HCT116 (cell line): Measurements from ENCODE around the gene GPR142. TPM values are rescaled to one million over a fixed set of nuclear protein-coding genes. Genes with fewer than 3 reads are reported as not detected.

Experiments
- ATAC-seq: fragments of 200-7000 bp; cut with Tn5 transposase; 2 replicates; pipeline ENCODE4 v1.9.1; 2020; ENCODE audit warnings: mild to moderate bottlenecking, moderate library complexity
- BruUV-seq: library from RNA; stranded (reverse); fragments of 400-500 nt; replicated peaks from 2 replicates; lab custom pipeline; 2021; lab: Mats Ljungman, UMichigan
- CTCF ChIA-PET: fragments of 300-600 bp; sonication (Branson Sonifier 250); formaldehyde crosslinking; loops from one replicate; lab custom pipeline; 2021; ENCODE audit warnings: antibody characterized with exemption; lab: Charles Lee
- POLR2A ChIA-PET: fragments of 300-600, 350-600 bp; sonication (Branson Sonifier 250); formaldehyde crosslinking; loops from one replicate; lab custom pipeline; 2021; ENCODE audit warnings: antibody characterized with exemption; lab: Charles Lee
- RAD21 ChIA-PET, 2 experiments: fragments of 300-600 bp; sonication (Branson Sonifier 250); formaldehyde crosslinking; loops; one replicate each; lab custom pipeline; 2023; ENCODE audit warnings: low total read pairs in 2 of 2; ENCODE audit not compliant: uncharacterized antibody in 2 of 2, unreplicated experiment in 2 of 2, low non-redundant PET in 1 of 2; lab: Charles Lee
- DNase-seq: peaks from one replicate; pipeline ENCODE4 v3.0.0-alpha.2; 2010; ENCODE audit warnings: low read depth, low spot score
- H2AFZ ChIP-seq: fragments of 200-600 bp; shearing (Covaris generic), sonication (generic); 2 replicates; pipeline ENCODE4 v1.6.1; 2017; ENCODE audit warnings: low read depth, mixed run types, mixed read lengths, antibody characterized with exemption, low read length; ENCODE audit not compliant: poor library complexity, severe bottlenecking
- H3K27ac ChIP-seq: 2 replicates; pipeline ENCODE4 v1.5.1; 2012; ENCODE audit warnings: low read depth, low read length
- H3K27me3 ChIP-seq: fragments of 200-600 bp; sonication (generic); 2 replicates; pipeline ENCODE4 v1.6.1; 2016; ENCODE audit warnings: mixed run types, low read length, mixed read lengths; ENCODE audit not compliant: insufficient read depth
- H3K36me3 ChIP-seq, 2 experiments: fragments of 200-500 bp in 1 of 2; fragments of 200-600 bp in 1 of 2; sonication (Bioruptor generic) in 1 of 2; sonication (generic) in 1 of 2; 2 replicates each; pipeline versions ENCODE4 v1.5.1 to v1.6.1; 2014 to 2016; ENCODE audit warnings: low read length in 2 of 2, inconsistent platforms in 1 of 2, mixed read lengths in 1 of 2, mixed run types in 1 of 2; ENCODE audit not compliant: insufficient read depth in 2 of 2, control insufficient read depth in 1 of 2
- H3K4me1 ChIP-seq, 2 experiments: fragments of 200-600 bp in 1 of 2; sonication (generic) in 1 of 2; 2 replicates each; pipeline versions ENCODE4 v1.5.1 to v1.6.1; 2012 to 2017; ENCODE audit warnings: low read length in 2 of 2, inconsistent platforms in 1 of 2, mild to moderate bottlenecking in 1 of 2, mixed read lengths in 1 of 2, mixed run types in 1 of 2, moderate library complexity in 1 of 2; ENCODE audit not compliant: insufficient read depth in 2 of 2, control insufficient read depth in 1 of 2
- H3K4me2 ChIP-seq: fragments of 200-600 bp; sonication (generic); 2 replicates; pipeline ENCODE4 v1.6.1; 2017; ENCODE audit warnings: mixed run types, low read length, mixed read lengths
- H3K4me3 ChIP-seq, 2 experiments: fragments of 200-600 bp in 1 of 2; sonication (generic) in 1 of 2; replicated peaks in 1 of 2; 2 replicates each; pipeline ENCODE4 v1.5.1; 2011 to 2016; ENCODE audit warnings: low read length in 2 of 2, control low read depth in 1 of 2, low read depth in 1 of 2, mild to moderate bottlenecking in 1 of 2, mixed read lengths in 1 of 2, mixed run types in 1 of 2
- H3K79me2 ChIP-seq: fragments of 200-600 bp; sonication (generic); 2 replicates; pipeline ENCODE4 v1.6.1; 2017; ENCODE audit warnings: mild to moderate bottlenecking, mixed run types, low read length, moderate library complexity, mixed read lengths; ENCODE audit not compliant: insufficient read depth
- H3K9ac ChIP-seq: fragments of 200-600 bp; sonication (generic); 2 replicates; pipeline ENCODE4 v1.6.1; 2016; ENCODE audit warnings: low read length, mixed read lengths
- H3K9me2 ChIP-seq: fragments of 200-600 bp; sonication (generic), shearing (Covaris generic); 2 replicates; pipeline ENCODE4 v1.6.1; 2017; ENCODE audit warnings: mixed run types, mild to moderate bottlenecking, moderate library complexity; ENCODE audit not compliant: insufficient read depth
- H3K9me3 ChIP-seq, 2 experiments: fragments of 200-500 bp in 1 of 2; fragments of 200-600 bp in 1 of 2; sonication (Bioruptor generic) in 1 of 2; sonication (generic) in 1 of 2; 2 replicates each; pipeline ENCODE4 v1.6.1; 2014 to 2017; ENCODE audit warnings: low read length in 2 of 2, mixed read lengths in 2 of 2, inconsistent platforms in 1 of 2, low read depth in 1 of 2, mild to moderate bottlenecking in 1 of 2, mixed run types in 1 of 2, moderate library complexity in 1 of 2; ENCODE audit not compliant: control insufficient read depth in 1 of 2, insufficient read depth in 1 of 2
- H4K20me1 ChIP-seq: fragments of 200-600 bp; sonication (generic), shearing (Covaris generic); 2 replicates; pipeline ENCODE4 v1.6.1; 2017; ENCODE audit warnings: mixed run types, mild to moderate bottlenecking, moderate library complexity; ENCODE audit not compliant: insufficient read depth
- ATF3 ChIP-seq: IDR thresholded peaks from 2 replicates; pipeline ENCODE4 v1.6.1; 2012
- CTCF ChIP-seq, 3 experiments: fragments of 200-600 bp in 1 of 3; sonication (generic) in 1 of 3; IDR thresholded peaks in 2 of 3; conservative IDR thresholded peaks in 1 of 3; 2 replicates each; pipeline ENCODE4 v1.5.1; 2012 to 2017; ENCODE audit warnings: low read depth in 2 of 3, low read length in 2 of 3, antibody characterized with exemption in 1 of 3, borderline replicate concordance in 1 of 3, control low read depth in 1 of 3, mild to moderate bottlenecking in 1 of 3, mixed read lengths in 1 of 3, mixed run types in 1 of 3, moderate library complexity in 1 of 3; ENCODE audit not compliant: insufficient read depth in 1 of 3
- EZH2phosphoT487 ChIP-seq: fragments of 200-600 bp; IDR thresholded peaks from 2 replicates; pipeline ENCODE4 v1.6.1; 2018; ENCODE audit warnings: antibody characterized with exemption, borderline replicate concordance
- FOSL1 ChIP-seq: IDR thresholded peaks from 2 replicates; pipeline ENCODE4 v1.6.1; 2012; ENCODE audit warnings: low read depth
- JUND ChIP-seq: IDR thresholded peaks from 2 replicates; pipeline ENCODE4 v1.6.1; 2012
- POLR2A ChIP-seq: IDR thresholded peaks from 2 replicates; pipeline ENCODE4 v1.7.0; 2011; ENCODE audit warnings: borderline replicate concordance; ENCODE audit not compliant: insufficient read depth, insufficient read length; ENCODE audit errors: extremely low read depth
- RAD21 ChIP-seq: IDR thresholded peaks from 2 replicates; pipeline ENCODE4 v1.6.1; 2012; ENCODE audit warnings: low read depth, mild to moderate bottlenecking
- REST ChIP-seq: IDR thresholded peaks from 2 replicates; pipeline ENCODE4 v1.6.1; 2012; ENCODE audit warnings: low read depth
- YY1 ChIP-seq: IDR thresholded peaks from 2 replicates; pipeline ENCODE4 v1.6.1; 2011; ENCODE audit warnings: low read length, low read depth, moderate library complexity, mild to moderate bottlenecking; ENCODE audit not compliant: insufficient replicate concordance; ENCODE audit errors: extremely low read depth
- ZNF274 ChIP-seq: fragments of 200-500 bp; sonication (Bioruptor generic); IDR thresholded peaks from 2 replicates; pipeline ENCODE4 v1.6.1; 2014; ENCODE audit warnings: mild to moderate bottlenecking, low read depth, low read length, inconsistent platforms
- intact Hi-C: fragments of 100-400 bp; cut with micrococcal nuclease; formaldehyde crosslinking; loops from 2 replicates; pipeline ENCODE4 v1.10.0; 2022
- total RNA-seq: library from RNA; stranded (reverse); gene quantifications from one replicate; pipeline ENCODE4 v1.2.1, GENCODE V29; 2021; ENCODE audit not compliant: unreplicated experiment

The GPR142 gene
- total RNA-seq, 1 experiment from 2014 or later: not detected

GRCh38 chr17:74374858-74375257 is 7.6 kb downstream of the GPR142 start:
- no peaks in the 10 kb centered on the region for H3K36me3 ChIP-seq
- no peak overlapping the region for H3K4me2 ChIP-seq
- H3K9ac ChIP-seq: no peak overlapping the region
- peaks cover 5 to 8% of the 10 kb centered on the region in 2 experiments for H3K4me1 ChIP-seq
- H2AFZ ChIP-seq: no peak overlapping the region
- ATAC-seq (no peak), DNase-seq (no peak)
- no peaks in the 10 kb centered on the region for H3K9me2 ChIP-seq
- H4K20me1 ChIP-seq: no peaks in the 10 kb centered on the region
- ChIA-PET CTCF (no interaction called here), RAD21 (no interaction called here), POLR2A (no interaction called here)
- no peaks in the 10 kb centered on the region for H3K9me3 ChIP-seq
- H3K4me3 ChIP-seq: no peak overlapping the region
- no TSS peak for BruUV-seq
- H3K79me2 ChIP-seq: no peaks in the 10 kb centered on the region
- intact Hi-C loops: no loop called here
- TF ChIP-seq YY1 (no peak), FOSL1 (no peak), RAD21 (no peak), EZH2phosphoT487 (no peak), ATF3 (no peak), JUND (no peak), CTCF (IDR thresholded peaks at IDR 0.05 in 2 of 3, conservative IDR thresholded peaks at IDR 0.05 in 1 of 3; ENCODE audit: borderline replicate concordance in 1 of 3, insufficient read depth in 1 of 3, low read depth in 2 of 3, low read length in 2 of 3) (no peak), ZNF274 (no peak), REST (no peak), POLR2A (no peak)
- no peak overlapping the region for H3K27ac ChIP-seq
- peaks cover 14% of the 10 kb centered on the region; the same call in 1 of the 2 replicates for H3K27me3 ChIP-seq
